K562 (cell line): ENCODE data around the gene PTTG1IP.

Experiments used
- CTCF ChIP-seq, 3 experiments: IDR thresholded peaks in 2 of 3; conservative IDR thresholded peaks in 1 of 3; 2 replicates each; pipeline ENCODE4 v1.5.1; 2011 to 2012; ENCODE audit warnings: low read length in 3 of 3, mild to moderate bottlenecking in 3 of 3, control low read depth in 2 of 3, improper control_type of control experiment in 1 of 3, inconsistent platforms in 1 of 3, low read depth in 1 of 3, mixed read lengths in 1 of 3, moderate library complexity in 1 of 3; ENCODE audit not compliant: insufficient read depth in 2 of 3
- ETS1 ChIP-seq: conservative IDR thresholded peaks from 2 replicates; pipeline ENCODE4 v1.6.1; 2011; ENCODE audit warnings: low read depth, mild to moderate bottlenecking, low read length; ENCODE audit not compliant: control insufficient read depth
- NCOA1 ChIP-seq: fragments of 450-650 bp; IDR thresholded peaks from 2 replicates; pipeline ENCODE4 v1.6.1; 2016; ENCODE audit warnings: low read depth
- NFYB ChIP-seq: IDR thresholded peaks from 2 replicates; pipeline ENCODE4 v1.6.1; 2011; ENCODE audit warnings: mild to moderate bottlenecking, moderate library complexity; ENCODE audit not compliant: insufficient read length; ENCODE audit errors: extremely low read depth
- POLR2A ChIP-seq: fragments of 450-650 bp; conservative IDR thresholded peaks from 2 replicates; pipeline ENCODE4 v1.6.1; 2016
- POLR3G ChIP-seq: IDR thresholded peaks from 2 replicates; pipeline ENCODE4 v1.6.1; 2011; ENCODE audit not compliant: insufficient read length, insufficient replicate concordance; ENCODE audit errors: extremely low read depth
- STAT6 ChIP-seq: sonication (generic); formaldehyde crosslinking; IDR thresholded peaks from 2 replicates; pipeline ENCODE4 v1.8.1; 2023; ENCODE audit warnings: mild to moderate bottlenecking, missing genetic modification reagents
- ZNF217 ChIP-seq: sonication (generic); formaldehyde crosslinking; IDR thresholded peaks from 2 replicates; pipeline ENCODE4 v1.8.0; 2022; ENCODE audit warnings: mild to moderate bottlenecking, missing genetic modification reagents

GRCh38 chr21:44905728-44906090 is 32.2 kb upstream of the PTTG1IP start:
- no peak for TF ChIP-seq POLR3G
- no peak for TF ChIP-seq ZNF217
- no peak for TF ChIP-seq ETS1
- no peak for TF ChIP-seq NFYB
- TF ChIP-seq POLR2A: no peak
- no peak for TF ChIP-seq NCOA1
- no peak for TF ChIP-seq CTCF (IDR thresholded peaks at IDR 0.05 in 2 of 3, conservative IDR thresholded peaks at IDR 0.05 in 1 of 3; ENCODE audit: insufficient read depth in 2 of 3, low read depth in 1 of 3, low read length in 3 of 3)
- no peak for TF ChIP-seq STAT6 (CRISPR knock-in tag)
